Suppressor macrophage (primary cell): ENCODE measurements around the gene OTULIN.

Experiments used
- DNase-seq, 4 experiments: peaks; one replicate each; pipeline ENCODE4 v3.0.0-alpha.2; 2020 to 2022

OTULIN gene

GRCh38 chr5:14722923-14723322, 58.4 kb downstream of the OTULIN start:
- DNase-seq: no peak

- peak in 3 of 4 experiments; percentile 27 to 73 (median 56) for DNase-seq
These were observed 59.2 kb downstream of the OTULIN start for GRCh38 chr5:14723701-14724132.

GRCh38 chr5:14724633-14725032, 60.1 kb downstream of the OTULIN start:
- DNase-seq: peak; percentile 80 to 90 (median 87)

- no peak for DNase-seq
These were observed 61.7 kb downstream of the OTULIN start for GRCh38 chr5:14726066-14726838.

GRCh38 chr5:14727428-14727865, 62.9 kb downstream of the OTULIN start:
- peak; percentile 84 to 92 (median 90) for DNase-seq

- DNase-seq: no peak
These were observed 63.5 kb downstream of the OTULIN start for GRCh38 chr5:14727928-14728458.

- DNase-seq: no peak
These were observed 64.0 kb downstream of the OTULIN start for GRCh38 chr5:14728459-14728938.

- no peak for DNase-seq
These were observed 65.2 kb downstream of the OTULIN start for GRCh38 chr5:14729448-14730385.

GRCh38 chr5:14730466-14730865, 65.9 kb downstream of the OTULIN start:
- no peak for DNase-seq

GRCh38 chr5:14730881-14731280, 66.4 kb downstream of the OTULIN start:
- no peak for DNase-seq

GRCh38 chr5:14732991-14733390, 68.5 kb downstream of the OTULIN start:
- no peak for DNase-seq

GRCh38 chr5:14733661-14734060, 69.1 kb downstream of the OTULIN start:
- DNase-seq: no peak

- no peak for DNase-seq
These were observed 69.9 kb downstream of the OTULIN start for GRCh38 chr5:14734396-14734795.

GRCh38 chr5:14735944-14736343, 71.4 kb downstream of the OTULIN start:
- DNase-seq: peak; percentile 65 to 82 (median 79)

- peak in 1 of 4 experiments; percentile 30 for DNase-seq
These were observed 72.8 kb downstream of the OTULIN start for GRCh38 chr5:14737291-14737690.

GRCh38 chr5:14738050-14738449, 73.5 kb downstream of the OTULIN start:
- DNase-seq: no peak

- peak; percentile 60 to 81 (median 76) for DNase-seq
These were observed 75.0 kb downstream of the OTULIN start for GRCh38 chr5:14739538-14739937.

GRCh38 chr5:14739981-14740380, 75.5 kb downstream of the OTULIN start:
- no peak for DNase-seq

- no peak for DNase-seq
These were observed 76.6 kb downstream of the OTULIN start for GRCh38 chr5:14741131-14741530.

GRCh38 chr5:14741801-14742440, 77.4 kb downstream of the OTULIN start:
- DNase-seq: no peak

GRCh38 chr5:14742498-14742897, 78.0 kb downstream of the OTULIN start:
- DNase-seq: no peak

GRCh38 chr5:14743601-14744295, 79.2 kb downstream of the OTULIN start:
- no peak for DNase-seq
